Tibial artery (tissue), 4 donors: ENCODE results near the gene SH3RF1.

Experiments used
- DNase-seq, 2 donors: peaks; one replicate each; pipeline ENCODE4 v3.0.0-alpha.2; 2019
- H3K27ac ChIP-seq, 2 donors: fragments of 200-600 bp; sonication (generic) in 1 of 2; 1 replicate in 1 of 2; 2 replicates in 1 of 2; pipeline ENCODE4 v1.5.1; 2018 to 2019; ENCODE audit warnings: mild to moderate bottlenecking in 1 of 2
- H3K27me3 ChIP-seq, 2 donors: fragments of 200-600 bp; sonication (generic) in 1 of 2; one replicate each; pipeline versions ENCODE4 v1.5.1 to v1.6.0; 2016 to 2019
- H3K36me3 ChIP-seq, 3 donors: fragments of 200-600 bp; sonication (generic) in 2 of 3; one replicate each; pipeline ENCODE4 v1.5.1; 2016 to 2019; ENCODE audit warnings: mild to moderate bottlenecking in 2 of 3
- H3K4me1 ChIP-seq, 4 donors: fragments of 200-600 bp; sonication (generic) in 2 of 4; 1 replicate in 3 of 4; 2 replicates in 1 of 4; pipeline ENCODE4 v1.5.1; 2016 to 2019
- H3K4me3 ChIP-seq, 2 donors: fragments of 200-600 bp; sonication (generic) in 1 of 2; 1 replicate in 1 of 2; 2 replicates in 1 of 2; pipeline ENCODE4 v1.5.1; 2018 to 2019; ENCODE audit warnings: mild to moderate bottlenecking in 2 of 2
- H3K9me3 ChIP-seq, 3 donors: fragments of 200-600 bp; sonication (generic) in 1 of 3; one replicate each; pipeline ENCODE4 v1.5.1; 2016 to 2019
- CTCF ChIP-seq, 2 experiments: fragments of 200-600 bp in 1 of 2; fragments of 450-650 bp in 1 of 2; IDR thresholded peaks; one replicate each; pipeline ENCODE4 v1.5.1; 2017 to 2019; ENCODE audit warnings: antibody characterized with exemption in 2 of 2, mild to moderate bottlenecking in 1 of 2, moderate library complexity in 1 of 2
- intact Hi-C: fragments of 100-400 bp; cut with DNase I; formaldehyde crosslinking; loops from one replicate; pipeline ENCODE4 v1.15.0; 2023; ENCODE audit warnings: low total_unique reads

The SH3RF1 gene

GRCh38 chr4:169094656-169095231, 176.0 kb downstream of the SH3RF1 start:
- no peak for DNase-seq
- intact Hi-C loops, result no loop called here
- peaks cover 0 to 32% (median 11%) of the 10 kb centered on the region in 4 donors for H3K4me1 ChIP-seq
- no peak overlapping the region for H3K27ac ChIP-seq
- TF ChIP-seq CTCF (IDR thresholded peaks at IDR 0.05), result no peak
- H3K9me3 ChIP-seq, result no peaks in the 10 kb centered on the region
- no peak overlapping the region for H3K4me3 ChIP-seq
- H3K36me3 ChIP-seq, result peaks cover 2 to 14% (median 6%) of the 10 kb centered on the region in 3 donors
- no peaks in the 10 kb centered on the region for H3K27me3 ChIP-seq

- peaks cover 2 to 13% (median 8%) of the 10 kb centered on the region in 3 donors for H3K36me3 ChIP-seq
- no peak for TF ChIP-seq CTCF (IDR thresholded peaks at IDR 0.05)
- no peaks in the 10 kb centered on the region for H3K27me3 ChIP-seq
- H3K4me3 ChIP-seq, result no peak overlapping the region
- H3K4me1 ChIP-seq, result peaks cover 0 to 15% (median 0%) of the 10 kb centered on the region in 4 donors
- no peaks in the 10 kb centered on the region for H3K9me3 ChIP-seq
- DNase-seq, result no peak
- no peak overlapping the region for H3K27ac ChIP-seq
- intact Hi-C loops, result no loop called here
Observed at GRCh38 chr4:169092889-169093522, 177.8 kb downstream of the SH3RF1 start.

GRCh38 chr4:169090484-169091215, 180.1 kb downstream of the SH3RF1 start:
- peaks cover 0 to 13% (median 0%) of the 10 kb centered on the region in 4 donors for H3K4me1 ChIP-seq
- no peaks in the 10 kb centered on the region for H3K9me3 ChIP-seq
- peaks cover 0 to 11% (median 7%) of the 10 kb centered on the region in 3 donors for H3K36me3 ChIP-seq
- no peak for DNase-seq
- H3K27me3 ChIP-seq, result no peaks in the 10 kb centered on the region
- intact Hi-C loops, result no loop called here
- no peak for TF ChIP-seq CTCF (IDR thresholded peaks at IDR 0.05)
- no peak overlapping the region for H3K27ac ChIP-seq
- H3K4me3 ChIP-seq, result no peak overlapping the region

DNA sequence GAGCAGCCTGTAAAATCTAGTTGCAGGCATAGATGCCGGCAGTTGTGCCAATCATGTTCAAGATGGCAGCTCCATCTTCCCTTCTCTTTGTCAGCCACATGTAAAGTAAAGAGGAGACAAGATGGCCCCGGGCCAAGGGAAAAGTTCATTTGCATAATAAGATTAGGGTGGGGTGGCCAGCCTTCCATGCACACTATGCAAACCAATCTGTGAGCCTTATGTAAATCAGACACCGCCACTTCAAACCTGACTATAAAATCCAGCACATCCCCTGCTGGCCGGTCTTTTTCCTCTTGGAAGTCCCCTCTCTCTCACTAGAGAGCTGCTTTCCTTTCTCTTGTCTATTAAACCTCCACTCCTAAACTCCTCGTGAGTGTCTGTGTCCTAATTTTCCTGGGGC, 181.8 kb downstream of the SH3RF1 start:
- Histone ChIP-seq H3K9me3 (no peaks in the 10 kb centered on the region), H3K4me3 (no peak overlapping the region), H3K4me1 (peaks cover 0 to 13% (median 0%) of the 10 kb centered on the region in 4 donors), H3K36me3 (peaks cover 0 to 4% (median 0%) of the 10 kb centered on the region in 3 donors), H3K27ac (no peak overlapping the region), H3K27me3 (no peaks in the 10 kb centered on the region)
- no peak for TF ChIP-seq CTCF (IDR thresholded peaks at IDR 0.05)
- intact Hi-C loops, result no loop called here
- no peak for DNase-seq

DNA sequence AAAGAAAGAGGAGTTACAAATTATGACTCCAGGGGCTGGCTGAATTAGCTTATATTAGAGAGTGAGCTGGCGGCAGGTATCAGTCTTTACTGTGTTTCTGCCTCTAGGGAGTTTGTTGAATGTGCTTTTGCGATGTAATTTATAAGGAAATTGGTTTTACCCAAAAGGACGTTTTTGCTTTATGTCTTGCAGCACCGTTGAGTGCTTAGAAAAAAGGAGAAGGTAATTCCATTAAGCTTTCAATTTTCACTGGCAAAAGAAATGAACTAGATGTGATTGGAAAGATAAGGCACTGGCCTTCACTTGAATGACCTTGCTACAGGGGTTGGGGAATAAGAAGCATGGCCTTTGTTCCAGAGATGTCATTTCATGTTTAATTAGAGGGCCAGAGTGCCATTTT, 185.8 kb downstream of the SH3RF1 start:
- no peak for TF ChIP-seq CTCF (IDR thresholded peaks at IDR 0.05)
- H3K36me3 ChIP-seq, result peaks cover 0 to 4% (median 0%) of the 10 kb centered on the region in 3 donors
- H3K27ac ChIP-seq, result no peak overlapping the region
- H3K4me3 ChIP-seq, result no peak overlapping the region
- H3K27me3 ChIP-seq, result no peaks in the 10 kb centered on the region
- H3K4me1 ChIP-seq, result peaks cover 0 to 19% (median 10%) of the 10 kb centered on the region in 4 donors
- no peaks in the 10 kb centered on the region for H3K9me3 ChIP-seq
- DNase-seq, result no peak
- intact Hi-C loops, result no loop called here
